NCI-H460 (cell line): ENCODE measurements around the gene OGFRL1. TPM values are rescaled to one million over a fixed set of nuclear protein-coding genes. Genes with fewer than 3 reads are reported as not detected.

ENCODE experiments used
- DNase-seq: peaks from one replicate; pipeline ENCODE4 v3.0.0-alpha.2; 2016; ENCODE audit warnings: low read depth; ENCODE audit errors: extremely low read depth
- total RNA-seq: library from RNA; depleted of rRNA; stranded (reverse); fragments of >200 nt; shearing (Covaris generic); gene quantifications from 2 replicates; pipeline ENCODE4 v1.2.3, GENCODE V29; 2014

OGFRL1 gene
- total RNA-seq, 1 experiment from 2014 or later = 33.2 TPM

GRCh38 chr6:71280701-71281100, 7.9 kb upstream of the OGFRL1 start:
- DNase-seq = no peak

- no peak for DNase-seq
These were observed 3.8 kb upstream of the OGFRL1 start for GRCh38 chr6:71284785-71285184.

GRCh38 chr6:71287038-71287437, 1.6 kb upstream of the OGFRL1 start:
- DNase-seq = no peak

- DNase-seq = no peak
These were observed 734 bp upstream of the OGFRL1 start for GRCh38 chr6:71287926-71288227.

GRCh38 chr6:71289039-71289801, 609 bp downstream of the OGFRL1 start:
- DNase-seq = no peak

- DNase-seq = no peak
These were observed 1.2 kb downstream of the OGFRL1 start for GRCh38 chr6:71289802-71290175.

GRCh38 chr6:71290611-71291010, 2.0 kb downstream of the OGFRL1 start:
- no peak for DNase-seq

- DNase-seq = no peak
These were observed 3.4 kb downstream of the OGFRL1 start for GRCh38 chr6:71292001-71292400.

GRCh38 chr6:71294121-71294523, 5.5 kb downstream of the OGFRL1 start:
- DNase-seq = no peak

GRCh38 chr6:71298459-71298858, 9.8 kb downstream of the OGFRL1 start:
- no peak for DNase-seq

GRCh38 chr6:71299541-71300470, 11.2 kb downstream of the OGFRL1 start:
- no peak for DNase-seq

- no peak for DNase-seq
These were observed 12.1 kb downstream of the OGFRL1 start for GRCh38 chr6:71300561-71301168.

GRCh38 chr6:71301546-71301945, 12.9 kb downstream of the OGFRL1 start:
- DNase-seq = no peak

GRCh38 chr6:71309656-71310055, 21.0 kb downstream of the OGFRL1 start:
- no peak for DNase-seq

- DNase-seq = no peak
These were observed 21.6 kb downstream of the OGFRL1 start for GRCh38 chr6:71310261-71310660.

- no peak for DNase-seq
These were observed 23.5 kb downstream of the OGFRL1 start for GRCh38 chr6:71312089-71312488.

GRCh38 chr6:71317441-71317840, 28.8 kb downstream of the OGFRL1 start:
- no peak for DNase-seq

- DNase-seq = no peak
These were observed 31.4 kb downstream of the OGFRL1 start for GRCh38 chr6:71320041-71320440.

- DNase-seq = no peak
These were observed 32.7 kb downstream of the OGFRL1 start for GRCh38 chr6:71321314-71321713.

- no peak for DNase-seq
These were observed 35.7 kb downstream of the OGFRL1 start for GRCh38 chr6:71324194-71324785.

GRCh38 chr6:71326611-71327010, 38.0 kb downstream of the OGFRL1 start:
- DNase-seq = no peak
